NCI-H510A (cell line): Measurements from ENCODE around the gene KLHDC9.
"Not testable (repeated sequence)": the region's sequence is repeated elsewhere in the genome, so short reads cannot be mapped to it uniquely, and the experiment has no call there.

Experiments
- DNase-seq: peaks from one replicate; lab custom pipeline; 2025; lab: John Stamatoyannopoulos, UW

KLHDC9 gene, protein sequence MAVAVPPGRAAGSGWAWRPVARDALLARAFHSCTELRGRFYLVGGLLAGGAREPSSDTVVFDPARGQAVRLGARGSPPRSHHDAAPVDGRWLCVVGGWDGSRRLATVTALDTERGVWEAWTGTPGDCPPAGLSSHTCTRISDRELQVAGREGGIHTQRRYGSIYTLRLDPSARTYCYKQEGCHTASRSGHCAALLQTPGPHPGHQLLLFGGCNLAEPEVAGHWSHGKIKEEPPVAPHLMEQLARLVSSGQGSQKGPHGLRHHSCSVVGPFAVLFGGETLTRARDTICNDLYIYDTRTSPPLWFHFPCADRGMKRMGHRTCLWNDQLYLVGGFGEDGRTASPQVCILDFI

DNA sequence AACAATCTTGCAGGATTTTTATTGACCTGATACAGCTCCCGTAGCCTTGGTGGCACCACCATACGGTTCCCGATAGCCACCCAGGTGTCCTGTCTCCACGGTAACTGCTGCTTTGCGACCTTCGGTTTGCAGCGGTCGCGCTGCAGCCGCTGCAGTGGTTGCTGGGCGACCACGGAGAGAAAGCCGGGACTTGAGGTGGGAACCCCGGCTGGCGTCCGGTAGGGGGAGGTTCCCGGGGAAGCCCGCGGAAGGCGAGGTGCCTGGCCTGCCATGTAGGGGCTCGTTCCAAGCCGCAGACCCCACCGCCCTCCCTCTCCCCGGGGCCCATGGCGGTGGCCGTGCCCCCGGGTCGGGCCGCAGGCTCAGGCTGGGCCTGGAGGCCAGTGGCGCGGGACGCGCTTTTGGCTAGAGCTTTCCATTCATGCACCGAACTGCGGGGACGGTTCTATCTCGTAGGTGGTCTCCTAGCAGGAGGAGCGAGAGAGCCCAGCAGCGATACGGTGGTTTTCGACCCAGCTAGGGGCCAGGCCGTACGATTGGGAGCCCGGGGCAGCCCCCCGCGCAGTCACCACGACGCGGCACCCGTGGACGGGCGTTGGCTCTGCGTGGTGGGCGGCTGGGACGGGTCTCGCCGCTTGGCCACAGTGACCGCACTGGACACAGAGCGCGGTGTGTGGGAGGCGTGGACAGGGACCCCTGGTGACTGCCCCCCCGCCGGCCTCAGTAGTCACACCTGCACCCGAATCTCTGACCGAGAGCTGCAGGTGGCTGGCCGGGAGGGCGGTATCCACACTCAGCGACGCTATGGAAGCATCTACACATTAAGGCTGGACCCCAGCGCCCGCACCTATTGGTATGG is at the start of gene KLHDC9:
TSS of gene KLHDC9 (plus strand) at position 152 of the 859 bp plus-strand sequence. CDS start at position 327, 175 bp downstream.
- peak; percentile 92 for DNase-seq

- no peak for DNase-seq
Observed at GRCh38 chr1:161048949-161049722, 49.0 kb upstream of the KLHDC9 start.

DNA sequence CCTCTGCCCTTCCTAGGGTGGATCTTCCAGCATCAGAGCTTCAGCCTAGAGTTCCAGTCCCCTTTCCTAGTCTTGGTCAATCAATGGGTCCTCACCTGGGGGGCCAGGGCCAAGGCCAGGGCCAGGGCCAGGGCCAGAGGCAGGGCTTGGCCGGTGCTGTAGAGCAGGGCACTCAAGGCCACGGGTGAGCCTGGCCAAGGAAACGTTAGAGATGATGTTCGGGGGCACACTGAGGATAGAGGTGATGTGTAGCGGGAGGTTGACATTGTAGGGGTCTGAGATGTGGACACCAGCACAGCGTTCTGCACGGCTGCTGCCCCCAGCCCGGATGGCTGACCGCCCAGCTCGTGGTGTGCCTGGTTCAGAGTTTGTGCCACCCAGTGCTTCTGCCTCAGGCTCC is 46.9 kb upstream of the KLHDC9 start:
- DNase-seq = no peak

- DNase-seq = no peak
Observed at GRCh38 chr1:161052899-161053298, 45.3 kb upstream of the KLHDC9 start.

- no peak for DNase-seq
Observed at GRCh38 chr1:161054232-161054631, 43.9 kb upstream of the KLHDC9 start.

DNA sequence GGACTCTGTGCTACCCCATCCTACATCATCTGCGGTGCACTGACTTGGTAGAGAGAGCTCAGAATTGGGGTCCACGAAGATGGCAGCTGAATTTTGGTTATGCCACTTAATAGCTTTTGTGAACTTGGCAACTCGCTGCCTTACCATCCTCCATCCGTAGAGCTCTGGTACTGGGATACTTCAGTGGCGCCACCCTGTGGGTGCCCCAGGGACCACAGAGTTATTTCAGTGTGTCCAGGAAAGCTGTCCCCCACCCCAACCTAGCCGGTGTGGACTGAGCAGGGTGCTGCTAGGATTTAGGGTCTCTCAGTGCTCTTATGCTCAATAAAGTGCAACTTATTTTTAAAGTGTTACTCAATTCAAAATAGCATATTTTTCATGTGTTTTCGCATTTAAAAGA is 43.4 kb upstream of the KLHDC9 start:
- DNase-seq = no peak

GRCh38 chr1:161059293-161059692 is 38.9 kb upstream of the KLHDC9 start:
- no peak for DNase-seq

DNA sequence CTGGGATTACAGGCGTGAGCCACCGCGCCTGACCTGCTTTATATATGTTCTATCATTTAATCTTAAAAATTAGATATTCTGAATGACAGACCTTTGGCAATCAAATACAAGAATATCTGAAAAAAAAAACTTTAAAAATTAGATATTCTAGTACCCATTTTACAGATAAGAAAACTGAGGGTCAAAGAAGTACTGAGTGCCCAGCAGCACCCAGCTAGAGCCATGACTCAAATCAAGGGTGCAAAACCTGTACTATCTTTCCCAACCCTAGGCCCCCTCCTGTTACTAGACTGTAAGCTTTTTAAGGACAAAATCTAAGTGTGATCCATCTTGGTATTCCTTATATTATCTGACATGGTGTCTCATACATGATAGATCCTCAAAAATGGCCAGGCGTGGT is 36.7 kb upstream of the KLHDC9 start:
- DNase-seq = no peak

GRCh38 chr1:161063936-161064335 is 34.2 kb upstream of the KLHDC9 start:
- not testable (repeated sequence) for DNase-seq

DNA sequence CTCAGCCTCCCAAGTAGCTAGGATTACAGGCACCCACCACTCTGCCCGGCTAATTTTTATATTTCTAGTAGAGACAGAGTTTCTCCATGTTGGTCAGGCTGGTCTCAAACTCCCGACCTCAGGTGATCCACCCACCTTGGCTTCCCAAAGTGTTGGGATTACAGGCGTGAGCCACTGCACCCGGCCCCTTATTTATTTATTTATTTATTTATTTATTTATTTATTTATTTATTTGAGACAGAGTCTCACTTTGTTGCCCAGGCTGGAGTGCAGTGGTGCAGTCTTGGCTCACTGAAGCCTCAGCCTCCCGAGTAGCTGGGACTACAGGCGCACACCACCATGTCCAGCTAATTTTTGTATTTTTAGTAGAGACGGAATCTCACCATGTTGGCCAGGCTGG is 32.5 kb upstream of the KLHDC9 start:
- not testable (repeated sequence) for DNase-seq

DNA sequence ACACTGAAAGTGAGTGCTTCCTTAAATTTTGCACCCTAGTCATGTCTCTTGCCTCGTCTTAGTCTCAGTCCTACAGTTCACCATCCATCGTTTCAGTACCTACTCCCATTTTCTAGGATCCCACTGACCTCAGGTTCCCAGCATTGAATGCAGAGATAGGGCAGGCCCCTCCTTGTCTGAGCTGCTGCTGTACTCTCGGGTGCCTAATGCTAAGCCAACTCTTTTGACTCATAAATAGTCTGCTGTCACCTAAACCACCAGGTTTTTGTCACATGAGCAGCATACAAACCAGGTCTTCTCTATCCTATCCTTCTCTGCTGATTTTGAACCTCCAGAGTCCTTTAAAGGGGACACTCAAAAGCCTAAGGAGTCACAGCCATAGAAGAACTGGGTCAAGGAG is 31.5 kb upstream of the KLHDC9 start:
- no peak for DNase-seq

- DNase-seq = no peak
Observed at GRCh38 chr1:161068306-161069234, 29.6 kb upstream of the KLHDC9 start.

DNA sequence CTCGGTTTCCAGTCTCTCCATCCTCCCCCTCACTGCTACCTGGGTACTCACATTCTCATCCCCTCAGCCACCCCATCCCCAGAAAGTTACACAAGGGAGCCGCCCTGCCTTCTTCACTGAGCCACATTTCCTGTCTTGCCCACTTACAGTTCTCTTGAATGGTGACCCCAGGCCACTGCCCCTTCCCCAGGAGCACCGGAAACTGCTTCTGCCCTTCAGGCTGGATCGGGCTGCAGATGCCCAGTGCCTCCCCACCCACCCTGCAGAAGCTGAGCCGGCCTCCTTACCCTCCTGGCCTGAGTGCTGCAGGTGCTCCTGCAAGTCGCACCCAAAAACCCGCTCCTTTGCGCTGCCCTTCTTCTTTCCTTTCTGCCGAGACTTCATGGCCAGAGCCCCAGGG is 28.9 kb upstream of the KLHDC9 start:
- DNase-seq = no peak

DNA sequence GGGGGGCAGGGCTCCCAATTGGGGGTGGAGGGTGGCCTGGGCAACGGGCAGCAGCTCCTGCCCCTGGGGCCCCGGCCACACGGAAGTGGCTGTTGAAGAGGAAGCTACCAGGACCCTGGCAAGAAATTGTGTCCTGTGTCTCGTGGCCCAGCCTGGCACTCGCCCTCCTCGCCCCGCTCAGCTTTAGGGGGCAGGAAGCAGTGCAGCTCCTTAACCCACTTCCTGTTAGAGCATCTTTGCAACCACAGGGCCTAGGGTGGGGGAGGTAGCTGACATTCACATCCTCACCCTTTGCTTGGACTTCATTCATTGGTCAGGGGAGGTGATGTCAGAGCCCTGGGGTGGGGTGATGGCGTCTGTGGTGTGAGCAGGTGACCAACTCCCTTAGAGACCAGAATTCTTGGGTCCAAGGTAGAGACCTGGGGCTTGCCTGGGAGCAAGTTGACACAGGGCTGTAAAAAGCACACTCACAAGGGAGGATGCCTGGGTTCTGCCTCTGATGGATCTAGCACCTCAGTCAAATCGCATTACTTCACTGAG is 28.4 kb upstream of the KLHDC9 start, which contains the start of gene ARHGAP30:
TSS of gene ARHGAP30 (minus strand) at position 161 of the 540 bp plus-strand sequence. CDS start 267 bp downstream, outside the sequence.
- no peak for DNase-seq

DNA sequence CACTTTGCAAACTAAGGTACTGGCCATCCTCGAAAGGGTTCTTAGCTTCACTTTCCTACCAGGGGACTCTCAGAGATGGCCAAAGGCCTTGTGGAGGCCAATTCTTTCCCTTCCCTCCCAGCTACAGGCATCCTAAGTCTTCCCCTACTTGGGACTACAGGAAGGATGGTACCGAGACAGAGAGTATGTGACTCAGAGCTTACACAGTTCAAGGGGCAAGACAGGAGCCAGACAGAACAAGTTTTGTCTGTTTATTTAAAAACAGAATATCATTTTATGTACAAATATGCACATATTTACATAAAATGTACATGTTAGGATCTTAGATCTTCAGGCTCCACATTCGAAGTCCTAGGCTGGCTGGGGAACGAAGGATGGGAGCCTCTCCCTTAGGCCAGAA is 27.4 kb upstream of the KLHDC9 start:
- DNase-seq = no peak

GRCh38 chr1:161071886-161072371 is 26.2 kb upstream of the KLHDC9 start:
- peak; percentile 36 for DNase-seq

DNA sequence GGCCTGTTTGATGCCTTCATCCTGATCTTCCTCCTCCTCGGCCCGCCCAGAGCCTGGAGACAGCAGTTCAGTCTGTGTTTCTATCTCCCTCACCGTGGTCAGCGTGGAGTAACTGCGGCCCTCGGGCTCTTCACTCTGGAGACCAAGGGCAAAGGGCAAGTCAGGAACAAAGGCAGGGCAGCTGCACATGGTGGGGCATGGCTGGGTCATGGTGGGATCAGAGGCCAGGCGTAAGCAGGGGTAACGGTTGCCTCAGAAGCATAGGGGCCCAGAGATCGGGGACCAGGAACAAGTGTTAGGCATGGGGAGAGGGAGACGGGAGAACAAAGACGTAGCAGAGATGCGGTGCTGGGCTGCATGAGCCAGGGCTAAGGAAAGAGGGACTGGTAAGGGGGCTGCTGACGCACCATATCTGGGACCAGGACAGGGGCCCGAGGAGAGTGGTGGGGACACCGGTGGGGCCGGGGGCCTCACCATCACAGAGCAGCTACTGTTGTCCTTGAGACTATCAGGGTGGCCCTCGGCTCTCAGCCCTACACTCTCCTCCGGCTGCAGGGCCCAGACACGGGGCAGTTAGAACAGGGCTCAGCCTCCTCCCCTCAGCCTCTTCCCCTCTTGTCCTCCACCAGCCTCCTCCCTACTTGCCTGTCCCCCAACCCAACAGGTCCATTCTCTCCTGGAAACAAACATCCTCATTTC is 25.3 kb upstream of the KLHDC9 start:
- no peak for DNase-seq

GRCh38 chr1:161073474-161074121 is 24.6 kb upstream of the KLHDC9 start:
- no peak for DNase-seq

GRCh38 chr1:161074676-161075368 is 23.3 kb upstream of the KLHDC9 start:
- no peak for DNase-seq
